Osteoblast (primary cell): ENCODE results near the gene IFNA21. TPM values are rescaled to one million over a fixed set of nuclear protein-coding genes. Genes with fewer than 3 reads are reported as not detected.
"Not testable (repeated sequence)": the region's sequence is repeated elsewhere in the genome, so short reads cannot be mapped to it uniquely, and the experiment has no call there.

ENCODE experiments used
- DNase-seq: peaks from one replicate; pipeline ENCODE4 v3.0.0; 2011; ENCODE audit warnings: low spot score, mixed read lengths; ENCODE audit not compliant: insufficient read length; ENCODE audit errors: missing footprints
- H2AFZ ChIP-seq: 2 replicates; pipeline ENCODE4 v1.6.0; 2011; ENCODE audit warnings: mild to moderate bottlenecking, low read length
- H3K27ac ChIP-seq: 2 replicates; pipeline ENCODE4 v1.5.1; 2011; ENCODE audit warnings: mild to moderate bottlenecking, low read depth, low read length, moderate library complexity
- H3K27me3 ChIP-seq: 2 replicates; pipeline ENCODE4 v1.6.0; 2012; ENCODE audit warnings: mild to moderate bottlenecking, control low read depth, inconsistent platforms, low read length, moderate library complexity; ENCODE audit not compliant: insufficient read depth
- H3K36me3 ChIP-seq: 2 replicates; pipeline ENCODE4 v1.5.1; 2011; ENCODE audit warnings: mild to moderate bottlenecking, low read length, control low read depth, moderate library complexity; ENCODE audit not compliant: insufficient read depth
- H3K4me1 ChIP-seq: 2 replicates; pipeline ENCODE4 v1.5.1; 2011; ENCODE audit warnings: mild to moderate bottlenecking, low read length, control low read depth, moderate library complexity; ENCODE audit not compliant: insufficient read depth
- H3K4me2 ChIP-seq: 2 replicates; pipeline ENCODE4 v1.6.0; 2011; ENCODE audit warnings: mild to moderate bottlenecking, low read length; ENCODE audit not compliant: insufficient read depth
- H3K4me3 ChIP-seq: fragments of 200-600 bp; sonication (generic); 3 replicates; pipeline ENCODE4 v1.5.1; 2012; ENCODE audit warnings: mild to moderate bottlenecking, low read length, inconsistent platforms; ENCODE audit not compliant: insufficient read depth
- H3K79me2 ChIP-seq: 2 replicates; pipeline ENCODE4 v1.6.0; 2012; ENCODE audit warnings: mild to moderate bottlenecking, low read length, control low read depth, inconsistent platforms; ENCODE audit not compliant: insufficient read depth
- H3K9me3 ChIP-seq: 2 replicates; pipeline ENCODE4 v1.5.1; 2011; ENCODE audit warnings: low read depth, low read length, control low read depth
- H4K20me1 ChIP-seq: 2 replicates; pipeline ENCODE4 v1.6.0; 2012; ENCODE audit warnings: mild to moderate bottlenecking, low read length, control low read depth; ENCODE audit not compliant: insufficient read depth
- CTCF ChIP-seq: IDR thresholded peaks from 2 replicates; pipeline ENCODE4 v1.5.1; 2011; ENCODE audit warnings: mild to moderate bottlenecking, low read depth, low read length, moderate library complexity; ENCODE audit errors: extremely low read depth
- total RNA-seq: library from RNA; depleted of rRNA; stranded (reverse); fragments of >200 nt; gene quantifications from 2 replicates; pipeline ENCODE4 v1.2.3, GENCODE V29; 2012

The IFNA21 gene
- total RNA-seq, 1 donor, result not detected

- H4K20me1 ChIP-seq, result no peaks in the 10 kb centered on the region
- no peak for DNase-seq
- no peak for TF ChIP-seq CTCF
Observed at GRCh38 chr9:21135736-21136135, 30.7 kb downstream of the IFNA21 start.

GRCh38 chr9:21128186-21128585 lies 38.3 kb downstream of the IFNA21 start:
- H3K79me2 ChIP-seq, H3K4me1 ChIP-seq, DNase-seq: not testable (repeated sequence)

More at GRCh38 chr9:21135736-21136135, 30.7 kb downstream of the IFNA21 start:
- Histone ChIP-seq H3K4me1 (no peaks in the 10 kb centered on the region), H3K36me3 (no peaks in the 10 kb centered on the region), H2AFZ (no peak overlapping the region), H3K27me3 (peaks cover 5% of the 10 kb centered on the region), H3K9me3 (no peaks in the 10 kb centered on the region), H3K4me2 (no peak overlapping the region), H3K27ac (no peak overlapping the region), H3K4me3 (no peak overlapping the region), H3K79me2 (no peaks in the 10 kb centered on the region)

GRCh38 chr9:21121595-21122251 lies 44.7 kb downstream of the IFNA21 start:
- no peaks in the 10 kb centered on the region for H3K9me3 ChIP-seq
- no peak for DNase-seq
- H3K4me3 ChIP-seq, result no peak overlapping the region
- H3K27ac ChIP-seq, result no peak overlapping the region
- H3K79me2 ChIP-seq, result no peaks in the 10 kb centered on the region
- peaks cover 8% of the 10 kb centered on the region for H3K27me3 ChIP-seq
- no peak for TF ChIP-seq CTCF
- no peak overlapping the region for H3K4me2 ChIP-seq
- H3K4me1 ChIP-seq, result no peaks in the 10 kb centered on the region
- no peak overlapping the region for H2AFZ ChIP-seq
- H4K20me1 ChIP-seq, result no peaks in the 10 kb centered on the region
- no peaks in the 10 kb centered on the region for H3K36me3 ChIP-seq

More at GRCh38 chr9:21128186-21128585, 38.3 kb downstream of the IFNA21 start:
- H3K4me2 ChIP-seq, H4K20me1 ChIP-seq, H3K9me3 ChIP-seq, H3K36me3 ChIP-seq, H3K27me3 ChIP-seq, H2AFZ ChIP-seq, H3K4me3 ChIP-seq, H3K27ac ChIP-seq: not testable (repeated sequence)

- no peaks in the 10 kb centered on the region for H3K79me2 ChIP-seq
- H3K4me3 ChIP-seq, result no peak overlapping the region
- H3K4me2 ChIP-seq, result no peak overlapping the region
- no peak overlapping the region for H3K27ac ChIP-seq
- TF ChIP-seq CTCF, result no peak
- no peaks in the 10 kb centered on the region for H4K20me1 ChIP-seq
- H3K36me3 ChIP-seq, result no peaks in the 10 kb centered on the region
- DNase-seq, result no peak
- no peaks in the 10 kb centered on the region for H3K4me1 ChIP-seq
- H3K9me3 ChIP-seq, result no peaks in the 10 kb centered on the region
- no peak overlapping the region for H2AFZ ChIP-seq
- H3K27me3 ChIP-seq, result peaks cover 8% of the 10 kb centered on the region
Observed at GRCh38 chr9:21121079-21121478, 45.4 kb downstream of the IFNA21 start.
